B cell (primary cell): Measurements from ENCODE around the gene MOK.

Experiments used
- CTCF ChIP-seq: fragments of 200-600 bp; IDR thresholded peaks from one replicate; pipeline ENCODE4 v1.8.0; 2022; ENCODE audit warnings: antibody characterized with exemption, mild to moderate bottlenecking
- EZH2 ChIP-seq: IDR thresholded peaks from 2 replicates; pipeline ENCODE4 v1.6.1; 2012; ENCODE audit warnings: borderline replicate concordance, low read depth, mild to moderate bottlenecking, moderate library complexity, low read length; ENCODE audit not compliant: insufficient read depth, poor library complexity, severe bottlenecking

- TF ChIP-seq CTCF: no peak
- TF ChIP-seq EZH2: no peak
Observed at GRCh38 chr14:102196902-102197230, 108.1 kb downstream of the MOK start.
